Measurements from ENCODE around the gene MORC4. TPM values are rescaled to one million over a fixed set of nuclear protein-coding genes. Genes with fewer than 3 reads are reported as not detected.

The MORC4 gene
- total and polyA plus RNA-seq, 5 donors from 2014 or later = 6.7 to 12.1 (median 7.8) TPM

GRCh38 chrX:106936246-106936645 is 63.8 kb downstream of the MORC4 start:
- Histone ChIP-seq H3K9me3 (ENCODE audit: control insufficient read depth in 2 of 2, low read length in 2 of 2) (no peaks in the 10 kb centered on the region), H3K4me3 (ENCODE audit: low read depth, low read length) (no peak overlapping the region), H3K4me1 (ENCODE audit: control insufficient read depth, insufficient read depth, low read length, poor library complexity, severe bottlenecking) (no peaks in the 10 kb centered on the region), H3K27me3 (ENCODE audit: control insufficient read depth, insufficient read depth, low read length) (no peaks in the 10 kb centered on the region), H3K36me3 (ENCODE audit: control insufficient read depth, insufficient read depth, low read length) (no peaks in the 10 kb centered on the region), H3K27ac (ENCODE audit: insufficient read depth, low read length, poor library complexity, severe bottlenecking) (no peak overlapping the region)
- Mint-ChIP-seq H3K9me3 (no peaks in the 10 kb centered on the region), H3K36me3 (no peaks in the 10 kb centered on the region), H3K4me1 (peaks cover 0 to 4% (median 0%) of the 10 kb centered on the region in 4 donors), H3K27me3 (no peaks in the 10 kb centered on the region), H3K4me3 (no peak overlapping the region), H3K27ac (no peak overlapping the region)
- no peak for ATAC-seq (ENCODE audit: low read depth in 2 of 2)
- DNase-seq = no peak

GRCh38 chrX:106935175-106935574 is 64.8 kb downstream of the MORC4 start:
- ATAC-seq (ENCODE audit: low read depth in 2 of 2) = no peak
- H3K9me3 ChIP-seq (ENCODE audit: control insufficient read depth in 2 of 2, low read length in 2 of 2) = no peaks in the 10 kb centered on the region
- no peak overlapping the region for H3K4me3 Mint-ChIP-seq

GRCh38 chrX:106933538-106933961 is 66.5 kb downstream of the MORC4 start:
- no peak overlapping the region for H3K27ac ChIP-seq (ENCODE audit: insufficient read depth, low read length, poor library complexity, severe bottlenecking)
- no peaks in the 10 kb centered on the region for H3K9me3 Mint-ChIP-seq
- no peaks in the 10 kb centered on the region for H3K36me3 Mint-ChIP-seq
- H3K27me3 ChIP-seq (ENCODE audit: control insufficient read depth, insufficient read depth, low read length) = no peaks in the 10 kb centered on the region
- H3K9me3 ChIP-seq (ENCODE audit: control insufficient read depth in 2 of 2, low read length in 2 of 2) = no peaks in the 10 kb centered on the region
- no peak overlapping the region for H3K4me3 Mint-ChIP-seq
- no peaks in the 10 kb centered on the region for H3K36me3 ChIP-seq (ENCODE audit: control insufficient read depth, insufficient read depth, low read length)
- H3K27me3 Mint-ChIP-seq = no peaks in the 10 kb centered on the region
- no peak overlapping the region for H3K4me3 ChIP-seq (ENCODE audit: low read depth, low read length)
- no peaks in the 10 kb centered on the region for H3K4me1 ChIP-seq (ENCODE audit: control insufficient read depth, insufficient read depth, low read length, poor library complexity, severe bottlenecking)
- H3K27ac Mint-ChIP-seq = no peak overlapping the region
- H3K4me1 Mint-ChIP-seq = peaks cover 0 to 4% (median 0%) of the 10 kb centered on the region in 4 donors
- no peak for ATAC-seq (ENCODE audit: low read depth in 2 of 2)
- DNase-seq = no peak

More at GRCh38 chrX:106935175-106935574, 64.8 kb downstream of the MORC4 start:
- H3K4me1 ChIP-seq (ENCODE audit: control insufficient read depth, insufficient read depth, low read length, poor library complexity, severe bottlenecking) = no peaks in the 10 kb centered on the region
- H3K9me3 Mint-ChIP-seq = no peaks in the 10 kb centered on the region
- H3K27ac ChIP-seq (ENCODE audit: insufficient read depth, low read length, poor library complexity, severe bottlenecking) = no peak overlapping the region
- no peaks in the 10 kb centered on the region for H3K27me3 ChIP-seq (ENCODE audit: control insufficient read depth, insufficient read depth, low read length)
- DNase-seq = no peak
- no peaks in the 10 kb centered on the region for H3K36me3 ChIP-seq (ENCODE audit: control insufficient read depth, insufficient read depth, low read length)
- no peak overlapping the region for H3K27ac Mint-ChIP-seq
- H3K36me3 Mint-ChIP-seq = no peaks in the 10 kb centered on the region
- no peaks in the 10 kb centered on the region for H3K27me3 Mint-ChIP-seq
- H3K4me1 Mint-ChIP-seq = peaks cover 0 to 4% (median 0%) of the 10 kb centered on the region in 4 donors
- no peak overlapping the region for H3K4me3 ChIP-seq (ENCODE audit: low read depth, low read length)

GRCh38 chrX:106932960-106933537 is 67.0 kb downstream of the MORC4 start:
- ATAC-seq (ENCODE audit: low read depth in 2 of 2) = no peak
- H3K9me3 Mint-ChIP-seq = no peaks in the 10 kb centered on the region
- no peaks in the 10 kb centered on the region for H3K27me3 Mint-ChIP-seq
- H3K4me1 Mint-ChIP-seq = peaks cover 0 to 4% (median 0%) of the 10 kb centered on the region in 4 donors
- Histone ChIP-seq H3K27me3 (ENCODE audit: control insufficient read depth, insufficient read depth, low read length) (no peaks in the 10 kb centered on the region), H3K36me3 (ENCODE audit: control insufficient read depth, insufficient read depth, low read length) (no peaks in the 10 kb centered on the region), H3K4me1 (ENCODE audit: control insufficient read depth, insufficient read depth, low read length, poor library complexity, severe bottlenecking) (no peaks in the 10 kb centered on the region), H3K27ac (ENCODE audit: insufficient read depth, low read length, poor library complexity, severe bottlenecking) (no peak overlapping the region), H3K9me3 (ENCODE audit: control insufficient read depth in 2 of 2, low read length in 2 of 2) (no peaks in the 10 kb centered on the region), H3K4me3 (ENCODE audit: low read depth, low read length) (no peak overlapping the region)
- no peak overlapping the region for H3K4me3 Mint-ChIP-seq
- no peak for DNase-seq
- peak overlapping the region in 1 of 3 donors; percentile 18 for H3K27ac Mint-ChIP-seq
- H3K36me3 Mint-ChIP-seq = no peaks in the 10 kb centered on the region

- H3K36me3 ChIP-seq (ENCODE audit: control insufficient read depth, insufficient read depth, low read length) = no peaks in the 10 kb centered on the region
- no peaks in the 10 kb centered on the region for H3K9me3 ChIP-seq (ENCODE audit: control insufficient read depth in 2 of 2, low read length in 2 of 2)
- H3K4me3 ChIP-seq (ENCODE audit: low read depth, low read length) = no peak overlapping the region
- Mint-ChIP-seq H3K4me1 (peaks cover 0 to 4% (median 0%) of the 10 kb centered on the region in 4 donors), H3K9me3 (no peaks in the 10 kb centered on the region), H3K27ac (no peak overlapping the region), H3K4me3 (no peak overlapping the region), H3K27me3 (no peaks in the 10 kb centered on the region), H3K36me3 (no peaks in the 10 kb centered on the region)
- DNase-seq (no peak), ATAC-seq (ENCODE audit: low read depth in 2 of 2) (no peak)
- no peaks in the 10 kb centered on the region for H3K4me1 ChIP-seq (ENCODE audit: control insufficient read depth, insufficient read depth, low read length, poor library complexity, severe bottlenecking)
- H3K27me3 ChIP-seq (ENCODE audit: control insufficient read depth, insufficient read depth, low read length) = no peaks in the 10 kb centered on the region
- no peak overlapping the region for H3K27ac ChIP-seq (ENCODE audit: insufficient read depth, low read length, poor library complexity, severe bottlenecking)
These were observed 67.5 kb downstream of the MORC4 start for GRCh38 chrX:106932492-106932923.

- no peak overlapping the region for H3K27ac ChIP-seq (ENCODE audit: insufficient read depth, low read length, poor library complexity, severe bottlenecking)
These were observed 68.1 kb downstream of the MORC4 start for GRCh38 chrX:106931831-106932491.

GRCh38 chrX:106928227-106928626 is 71.8 kb downstream of the MORC4 start:
- Mint-ChIP-seq H3K9me3 (no peaks in the 10 kb centered on the region), H3K27me3 (no peaks in the 10 kb centered on the region)

More at GRCh38 chrX:106931831-106932491, 68.1 kb downstream of the MORC4 start:
- no peaks in the 10 kb centered on the region for H3K27me3 ChIP-seq (ENCODE audit: control insufficient read depth, insufficient read depth, low read length)
- H3K27me3 Mint-ChIP-seq = no peaks in the 10 kb centered on the region
- peaks cover 0 to 4% (median 0%) of the 10 kb centered on the region in 4 donors for H3K4me1 Mint-ChIP-seq
- H3K4me3 ChIP-seq (ENCODE audit: low read depth, low read length) = no peak overlapping the region
- H3K36me3 Mint-ChIP-seq = no peaks in the 10 kb centered on the region
- H3K36me3 ChIP-seq (ENCODE audit: control insufficient read depth, insufficient read depth, low read length) = no peaks in the 10 kb centered on the region
- no peak overlapping the region for H3K27ac Mint-ChIP-seq
- ATAC-seq (ENCODE audit: low read depth in 2 of 2) = no peak
- H3K9me3 ChIP-seq (ENCODE audit: control insufficient read depth in 2 of 2, low read length in 2 of 2) = no peaks in the 10 kb centered on the region
- H3K4me1 ChIP-seq (ENCODE audit: control insufficient read depth, insufficient read depth, low read length, poor library complexity, severe bottlenecking) = no peaks in the 10 kb centered on the region
- no peaks in the 10 kb centered on the region for H3K9me3 Mint-ChIP-seq
- DNase-seq = no peak
- no peak overlapping the region for H3K4me3 Mint-ChIP-seq

GRCh38 chrX:106927700-106928099 is 72.3 kb downstream of the MORC4 start:
- no peak overlapping the region for H3K27ac Mint-ChIP-seq
- H3K9me3 Mint-ChIP-seq = no peaks in the 10 kb centered on the region
- H3K4me1 Mint-ChIP-seq = no peaks in the 10 kb centered on the region
- H3K27me3 Mint-ChIP-seq = no peaks in the 10 kb centered on the region
- DNase-seq (no peak), ATAC-seq (ENCODE audit: low read depth in 2 of 2) (no peak)
- H3K4me3 Mint-ChIP-seq = no peak overlapping the region
- H3K4me3 ChIP-seq (ENCODE audit: low read depth, low read length) = no peak overlapping the region
- no peaks in the 10 kb centered on the region for H3K36me3 Mint-ChIP-seq
- no peak overlapping the region for H3K27ac ChIP-seq (ENCODE audit: insufficient read depth, low read length, poor library complexity, severe bottlenecking)
- H3K36me3 ChIP-seq (ENCODE audit: control insufficient read depth, insufficient read depth, low read length) = no peaks in the 10 kb centered on the region
- H3K9me3 ChIP-seq (ENCODE audit: control insufficient read depth in 2 of 2, low read length in 2 of 2) = no peaks in the 10 kb centered on the region
- H3K4me1 ChIP-seq (ENCODE audit: control insufficient read depth, insufficient read depth, low read length, poor library complexity, severe bottlenecking) = no peaks in the 10 kb centered on the region
- no peaks in the 10 kb centered on the region for H3K27me3 ChIP-seq (ENCODE audit: control insufficient read depth, insufficient read depth, low read length)

More at GRCh38 chrX:106928227-106928626, 71.8 kb downstream of the MORC4 start:
- H3K27ac Mint-ChIP-seq = no peak overlapping the region
- Histone ChIP-seq H3K27ac (ENCODE audit: insufficient read depth, low read length, poor library complexity, severe bottlenecking) (no peak overlapping the region), H3K27me3 (ENCODE audit: control insufficient read depth, insufficient read depth, low read length) (no peaks in the 10 kb centered on the region), H3K4me3 (ENCODE audit: low read depth, low read length) (no peak overlapping the region), H3K4me1 (ENCODE audit: control insufficient read depth, insufficient read depth, low read length, poor library complexity, severe bottlenecking) (no peaks in the 10 kb centered on the region), H3K36me3 (ENCODE audit: control insufficient read depth, insufficient read depth, low read length) (no peaks in the 10 kb centered on the region), H3K9me3 (ENCODE audit: control insufficient read depth in 2 of 2, low read length in 2 of 2) (no peaks in the 10 kb centered on the region)
- H3K4me1 Mint-ChIP-seq = no peaks in the 10 kb centered on the region
- no peak for DNase-seq
- no peak overlapping the region for H3K4me3 Mint-ChIP-seq
- H3K36me3 Mint-ChIP-seq = no peaks in the 10 kb centered on the region
- ATAC-seq (ENCODE audit: low read depth in 2 of 2) = no peak
